HG03378 (cell line): ENCODE measurements around the gene IQSEC3.

ENCODE experiments used
- ATAC-seq: cut with Tn5 transposase; IDR thresholded peaks from one replicate; pipeline ENCODE4 v1.9.1; 2021; ENCODE audit warnings: mild to moderate bottlenecking, moderate library complexity; ENCODE audit not compliant: unreplicated experiment

The IQSEC3 gene

DNA sequence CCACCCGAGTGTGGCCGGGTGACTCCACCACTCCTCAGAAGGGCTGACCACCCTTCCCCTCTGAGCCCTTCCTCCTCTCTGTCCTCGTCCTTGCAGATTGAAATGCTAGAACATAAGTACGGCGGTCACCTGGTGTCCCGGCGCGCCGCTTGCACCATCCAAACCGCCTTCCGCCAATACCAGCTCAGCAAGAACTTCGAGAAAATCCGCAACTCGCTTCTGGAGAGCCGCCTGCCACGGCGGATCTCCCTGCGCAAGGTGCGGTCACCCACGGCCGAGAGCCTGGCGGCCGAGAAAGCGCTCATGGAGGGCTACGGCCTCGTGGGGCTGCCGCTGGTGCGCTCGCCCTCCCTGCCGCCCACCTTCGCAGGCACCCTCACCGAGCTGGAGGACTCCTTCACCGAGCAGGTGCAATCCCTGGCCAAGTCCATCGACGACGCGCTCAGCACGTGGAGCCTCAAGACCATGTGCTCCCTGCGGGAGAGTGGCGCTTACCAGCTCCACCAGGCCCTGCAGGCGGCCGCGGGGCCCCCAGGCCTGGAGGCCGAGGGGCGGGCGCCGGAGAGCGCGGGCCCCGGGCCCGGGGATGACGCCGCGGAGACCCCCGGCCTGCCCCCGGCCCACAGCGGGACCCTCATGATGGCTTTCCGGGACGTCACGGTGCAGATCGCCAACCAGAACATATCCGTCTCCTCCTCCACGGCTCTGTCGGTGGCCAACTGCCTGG, 71.8 kb downstream of the IQSEC3 start:
- ATAC-seq: no peak

DNA sequence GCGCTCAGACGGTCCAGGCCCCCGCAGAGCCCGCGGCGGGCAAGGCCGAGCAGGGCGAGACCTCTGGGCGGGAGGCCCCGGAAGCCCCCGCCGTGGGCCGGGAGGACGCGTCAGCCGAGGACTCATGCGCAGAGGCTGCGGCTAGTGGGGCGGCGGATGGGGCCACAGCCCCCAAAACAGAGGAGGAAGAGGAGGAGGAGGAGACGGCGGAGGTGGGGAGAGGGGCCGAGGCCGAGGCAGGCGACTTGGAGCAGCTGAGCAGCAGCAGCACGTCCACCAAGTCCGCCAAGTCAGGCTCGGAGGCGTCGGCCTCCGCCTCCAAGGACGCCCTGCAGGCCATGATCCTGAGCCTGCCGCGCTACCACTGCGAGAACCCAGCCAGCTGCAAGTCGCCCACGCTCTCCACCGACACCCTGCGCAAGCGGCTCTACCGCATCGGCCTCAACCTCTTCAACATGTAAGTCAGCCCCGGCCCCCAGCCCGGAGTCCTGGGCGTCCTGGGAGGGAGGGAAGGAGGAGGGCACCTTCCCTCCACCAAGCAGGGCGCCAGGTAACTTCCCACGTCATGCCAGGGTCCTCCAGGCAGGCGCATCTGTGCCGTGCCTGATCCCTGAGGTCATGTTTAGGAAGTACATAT, 72.4 kb downstream of the IQSEC3 start:
- no peak for ATAC-seq

DNA sequence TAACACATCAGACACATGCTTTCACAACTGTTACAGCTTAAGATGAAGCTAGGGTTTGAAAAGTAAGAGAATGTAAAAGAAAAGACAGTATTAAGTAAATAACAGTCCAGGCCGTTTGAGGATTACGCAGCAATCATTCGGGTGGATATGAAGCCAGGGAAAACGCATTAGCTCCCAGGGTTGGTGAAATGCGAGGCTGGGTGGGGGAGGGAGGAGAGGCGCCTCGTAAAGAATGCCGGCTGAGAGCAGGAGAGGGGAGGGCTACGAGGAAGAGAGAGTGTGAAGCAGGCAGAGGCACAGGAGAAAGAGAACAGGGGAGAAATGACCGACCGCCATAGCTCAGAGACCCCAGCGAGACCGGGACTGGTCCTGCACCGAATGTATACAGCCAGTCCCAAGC, 73.0 kb downstream of the IQSEC3 start:
- no peak for ATAC-seq

DNA sequence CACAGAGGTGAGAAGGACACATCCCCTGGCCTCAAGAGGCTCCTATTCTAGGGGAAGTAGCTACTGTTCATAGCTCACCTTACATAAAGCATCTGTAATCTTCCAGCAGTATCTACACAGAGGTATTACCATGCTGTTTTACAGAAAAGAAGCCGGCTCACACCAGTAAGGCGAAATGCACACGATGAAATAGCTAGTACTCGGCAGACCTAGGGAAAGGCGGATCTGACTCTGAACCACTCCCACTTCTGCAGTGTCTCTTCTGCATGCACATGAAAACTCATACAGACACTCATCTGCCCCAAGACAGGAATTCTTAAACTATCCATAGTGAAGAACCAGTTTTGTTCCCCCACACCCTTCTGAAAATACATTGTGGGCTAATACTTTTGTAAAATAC, 73.6 kb downstream of the IQSEC3 start:
- no peak for ATAC-seq

DNA sequence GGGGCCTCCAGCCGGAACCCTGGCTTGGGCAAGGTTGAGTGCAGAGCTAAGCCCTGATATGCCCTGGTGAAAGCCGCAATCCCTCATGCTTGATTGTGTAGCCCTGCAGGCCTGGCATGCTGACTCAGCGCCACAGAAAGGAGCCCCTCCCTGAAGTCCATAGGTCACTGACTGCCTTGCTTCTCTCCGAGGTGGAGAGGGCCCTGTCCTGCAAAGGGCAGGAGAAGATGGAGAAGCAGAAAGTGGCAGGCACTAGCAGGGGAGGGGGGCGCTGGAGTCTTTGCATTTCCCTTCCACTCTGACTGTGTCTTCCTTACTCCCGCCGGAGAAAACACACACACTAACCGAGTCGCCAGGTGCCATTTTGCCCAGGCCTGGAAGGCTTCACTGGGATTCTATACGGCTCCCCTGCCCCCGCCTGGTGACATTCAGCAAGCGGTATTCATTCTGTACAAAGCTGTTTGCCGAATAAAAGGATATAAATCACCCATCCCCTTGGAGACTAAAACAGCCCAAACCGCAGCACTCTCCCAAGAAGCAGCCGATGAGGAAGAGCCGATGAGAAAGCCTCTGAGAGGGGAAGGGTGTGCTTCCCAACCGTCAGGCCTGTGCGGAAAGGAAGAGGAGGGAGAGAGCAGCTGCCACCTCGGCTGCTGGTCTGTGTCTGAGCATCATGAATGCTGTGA, 77.5 kb downstream of the IQSEC3 start:
- ATAC-seq: no peak

DNA sequence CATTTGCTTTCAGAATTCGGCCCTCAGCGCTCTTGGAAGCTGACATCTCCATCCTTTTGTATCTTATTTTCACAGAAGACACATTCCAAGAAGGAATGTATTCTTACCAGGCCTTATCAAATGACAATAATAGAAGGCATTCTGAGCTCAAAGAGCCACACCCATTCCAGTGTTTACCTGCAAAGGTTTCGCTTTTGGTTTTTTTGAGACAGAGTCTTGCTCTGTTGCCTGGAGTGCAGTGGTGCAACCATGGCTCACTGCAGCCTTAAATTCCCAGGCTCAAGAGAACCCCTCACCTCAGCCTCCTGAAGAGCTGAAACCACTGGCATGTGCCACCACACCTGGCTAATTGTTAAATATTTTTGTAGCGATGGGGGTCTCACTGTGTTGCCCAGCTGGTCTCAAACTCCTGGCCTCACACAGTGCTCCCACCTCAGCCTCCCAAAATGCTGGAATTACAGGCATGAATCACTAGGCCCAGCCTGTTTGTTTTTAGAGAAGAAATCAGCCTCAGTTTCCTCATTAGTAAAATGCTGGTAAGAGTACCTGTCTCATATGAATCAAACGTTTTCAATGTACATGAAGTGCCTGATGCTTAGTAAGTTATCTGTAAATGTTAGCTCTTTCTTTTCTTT, 78.2 kb downstream of the IQSEC3 start:
- ATAC-seq: no peak

DNA sequence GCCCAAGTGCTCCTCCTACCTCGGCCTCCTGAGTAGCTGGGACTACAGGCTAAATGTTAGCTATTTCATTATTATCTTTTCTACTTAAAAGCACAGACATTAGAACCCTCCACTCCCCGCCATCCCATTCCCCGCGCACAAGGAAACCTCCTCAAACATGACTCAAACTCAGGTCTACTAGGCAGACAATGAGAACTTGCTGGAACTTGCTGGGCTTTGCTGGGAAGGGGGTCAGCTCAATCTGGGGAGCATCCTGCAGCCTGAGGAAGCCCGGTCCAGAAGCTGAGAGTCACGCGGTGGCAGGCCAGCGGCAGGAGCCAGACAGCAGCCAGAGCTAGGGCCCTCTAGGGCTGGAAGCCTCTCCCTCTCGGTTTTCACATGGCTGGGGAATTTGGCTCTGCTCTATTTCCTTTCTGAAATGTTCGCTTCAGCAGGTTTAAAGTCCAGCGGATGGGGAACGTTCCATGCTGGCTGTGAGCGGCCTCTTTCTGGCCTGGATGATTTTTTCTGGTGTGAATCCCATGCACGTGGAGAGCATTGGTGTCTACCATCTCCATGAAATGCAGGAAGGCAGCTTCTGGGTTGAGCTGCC, 78.9 kb downstream of the IQSEC3 start:
- no peak for ATAC-seq

DNA sequence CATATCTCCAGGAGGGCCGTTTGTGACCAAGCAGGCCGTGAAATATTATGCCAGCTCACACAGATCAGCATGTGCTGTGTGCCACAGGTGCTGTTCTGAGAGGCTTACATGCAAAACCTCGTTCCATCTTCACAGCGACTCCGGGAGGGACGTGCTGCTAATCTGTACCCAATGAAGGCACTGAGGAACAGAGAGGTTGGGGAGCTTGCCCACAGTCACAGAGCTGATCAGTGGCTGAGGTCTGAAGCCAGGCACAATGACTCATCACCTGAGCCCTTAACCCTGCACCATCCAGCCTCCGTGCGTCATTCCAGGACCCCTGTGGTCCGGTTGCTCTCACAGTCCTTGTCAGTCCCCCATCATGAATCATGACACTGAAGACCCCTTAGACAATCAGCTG, 80.7 kb downstream of the IQSEC3 start:
- no peak for ATAC-seq

DNA sequence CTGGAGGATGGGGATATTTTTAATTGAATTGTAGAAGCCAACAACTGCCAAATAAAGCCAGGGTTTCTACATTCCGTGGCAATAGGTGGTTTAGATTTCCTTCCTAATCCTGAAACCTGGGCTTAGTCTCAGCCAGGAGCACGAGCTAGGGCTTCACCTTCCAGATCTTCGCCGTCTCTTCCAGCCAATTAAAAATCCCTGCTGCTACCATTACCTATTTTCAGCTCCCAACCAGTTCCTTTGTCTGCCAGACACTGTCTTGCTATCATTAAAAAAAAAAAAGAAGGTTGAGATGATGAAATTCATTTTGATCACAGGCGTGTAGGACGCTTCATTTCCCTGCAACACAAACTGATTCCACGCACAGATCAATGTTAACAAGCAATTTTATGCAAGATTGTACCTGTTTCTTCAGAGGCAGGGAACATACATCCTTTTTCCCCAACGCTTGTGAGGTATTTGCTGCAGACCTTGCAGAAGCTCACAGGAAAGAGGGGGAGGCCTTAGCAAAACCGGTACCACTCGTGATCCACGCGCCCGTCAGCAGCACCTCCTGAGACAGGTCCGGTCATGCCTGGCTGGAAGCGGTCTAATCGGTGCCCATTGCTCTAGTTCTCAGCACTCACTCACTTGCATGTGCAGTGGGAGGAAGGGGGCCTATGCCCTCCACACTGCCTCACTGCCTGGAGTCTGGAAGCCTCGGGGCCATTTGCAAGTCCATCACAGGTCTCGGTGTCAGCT, 82.3 kb downstream of the IQSEC3 start:
- ATAC-seq: no peak

DNA sequence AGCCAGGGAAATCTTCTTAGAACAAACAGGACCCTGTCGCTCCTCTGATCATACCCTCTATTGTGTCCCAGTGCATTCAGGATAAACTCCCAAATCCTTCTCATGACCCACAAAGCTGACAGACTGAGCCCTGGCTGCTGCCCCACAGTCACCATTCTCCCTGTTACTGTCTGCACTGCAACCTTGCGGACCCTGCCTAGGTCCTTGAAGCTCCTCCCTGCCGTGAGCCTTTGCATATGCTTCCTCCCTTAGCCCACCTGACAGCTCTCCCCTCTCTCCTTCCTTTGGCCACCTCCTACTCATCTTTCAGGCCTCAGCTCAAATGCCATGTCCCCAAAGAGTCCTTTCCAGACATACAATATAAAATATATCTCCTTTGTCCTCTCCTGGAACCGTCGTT, 85.0 kb downstream of the IQSEC3 start:
- no peak for ATAC-seq

DNA sequence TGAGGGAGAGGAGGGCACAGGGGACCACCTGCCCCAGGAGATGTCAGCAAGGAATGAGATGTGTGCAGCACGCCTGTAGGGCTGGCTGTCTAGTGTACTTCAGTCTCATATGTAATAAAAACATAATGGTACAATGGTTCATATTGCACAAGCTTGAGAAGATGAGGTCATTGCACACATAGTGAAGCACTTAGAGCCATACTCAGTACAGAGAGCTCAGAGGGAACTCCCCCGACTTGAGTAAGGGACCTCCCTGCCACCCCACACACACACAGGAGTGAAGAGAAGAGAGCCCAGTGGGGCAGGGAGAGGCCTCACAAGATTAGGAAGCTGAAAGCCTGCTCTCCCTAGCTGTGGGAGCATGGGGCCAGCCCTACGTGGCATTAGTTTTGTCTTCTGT, 85.9 kb downstream of the IQSEC3 start:
- ATAC-seq: no peak

DNA sequence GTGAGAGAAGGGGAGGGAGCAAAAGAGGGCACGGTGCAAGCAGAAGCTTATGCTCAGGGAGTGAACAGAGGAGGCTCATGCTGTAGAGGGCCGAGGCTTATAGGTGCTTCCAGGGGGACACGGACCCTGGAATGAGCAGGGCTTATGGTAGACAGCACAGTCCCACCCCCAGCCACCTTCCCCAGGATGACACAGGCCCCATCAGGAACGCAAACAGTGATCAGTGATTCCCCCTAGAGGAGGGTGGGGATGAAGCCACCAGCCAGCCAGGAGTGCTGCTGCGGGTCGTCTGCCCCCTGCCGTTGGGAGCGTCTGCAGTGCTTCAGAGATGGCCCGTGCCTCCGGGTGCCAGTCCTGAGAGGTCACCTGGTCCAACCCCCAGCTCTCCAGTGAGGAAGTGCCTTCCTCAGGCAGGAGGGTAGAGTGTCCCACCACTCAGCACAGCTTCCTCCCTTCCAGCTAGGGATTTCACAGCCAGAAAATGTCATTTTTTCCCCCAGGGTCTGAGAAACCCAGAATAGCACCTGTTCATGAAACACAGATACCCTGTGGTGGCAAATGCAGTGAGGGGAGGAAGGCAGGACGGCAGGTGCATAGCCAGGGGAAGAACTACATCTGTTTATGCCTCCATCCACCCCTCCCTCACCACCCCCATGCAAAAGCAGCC, 86.6 kb downstream of the IQSEC3 start:
- no peak for ATAC-seq

DNA sequence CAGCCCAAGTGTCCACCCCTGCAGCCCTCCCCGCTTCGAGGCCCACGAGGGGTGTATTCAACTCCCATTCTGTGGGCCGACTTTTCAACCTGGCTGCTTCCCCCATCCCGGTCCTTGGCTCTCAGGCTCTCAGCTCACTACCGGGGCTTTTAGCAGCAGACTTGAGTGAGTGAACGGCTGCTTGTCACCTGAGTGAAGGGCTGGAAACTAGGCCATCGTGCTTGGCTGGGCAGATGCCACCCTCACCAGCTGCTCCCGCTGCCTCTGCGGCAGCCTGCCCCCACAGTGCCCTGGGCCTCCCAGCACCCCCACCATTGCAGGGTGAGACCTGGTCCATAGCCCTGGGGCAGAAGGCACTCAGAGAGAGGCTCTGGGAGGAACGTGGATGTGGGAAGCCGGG, 87.5 kb downstream of the IQSEC3 start:
- no peak for ATAC-seq

DNA sequence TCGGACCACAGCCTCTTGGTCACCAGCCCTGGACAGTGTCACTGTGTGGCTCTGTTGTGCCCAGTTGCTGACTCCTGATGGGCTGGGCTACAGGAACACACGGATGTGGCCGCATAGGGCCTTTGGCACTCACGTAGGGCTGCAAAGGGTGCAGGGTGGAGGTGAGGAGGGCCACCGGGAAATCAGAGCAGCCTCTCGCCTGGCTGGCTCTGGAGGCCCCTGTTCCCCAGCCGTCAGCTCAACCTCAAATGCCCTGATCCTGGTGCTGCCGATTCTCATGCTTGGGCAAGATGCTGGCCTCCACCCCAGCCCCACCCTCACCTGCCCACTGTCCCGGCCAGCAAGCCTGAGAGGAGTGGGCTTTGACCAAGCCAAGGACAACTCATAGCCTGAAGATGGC, 88.4 kb downstream of the IQSEC3 start:
- no peak for ATAC-seq

DNA sequence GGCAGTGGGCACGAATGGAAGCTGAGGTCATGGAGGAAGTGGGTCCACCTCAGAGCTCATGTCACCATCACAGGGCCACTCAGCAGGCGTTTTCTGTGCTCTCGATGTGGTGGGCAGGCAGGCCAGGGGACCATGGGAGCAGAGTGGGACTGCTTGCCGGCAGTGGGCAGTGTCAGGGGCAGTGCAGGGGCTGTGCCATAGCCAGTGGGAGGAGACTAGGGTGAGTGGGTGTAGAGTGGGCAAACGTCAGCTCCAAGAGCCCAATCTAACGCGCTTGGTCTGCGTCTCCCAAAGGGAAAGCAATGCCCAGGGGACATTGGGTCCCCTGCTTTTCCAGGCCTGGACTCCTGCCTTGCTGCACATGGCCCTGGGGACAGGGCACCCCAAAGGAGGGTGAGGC, 89.1 kb downstream of the IQSEC3 start:
- ATAC-seq: no peak

DNA sequence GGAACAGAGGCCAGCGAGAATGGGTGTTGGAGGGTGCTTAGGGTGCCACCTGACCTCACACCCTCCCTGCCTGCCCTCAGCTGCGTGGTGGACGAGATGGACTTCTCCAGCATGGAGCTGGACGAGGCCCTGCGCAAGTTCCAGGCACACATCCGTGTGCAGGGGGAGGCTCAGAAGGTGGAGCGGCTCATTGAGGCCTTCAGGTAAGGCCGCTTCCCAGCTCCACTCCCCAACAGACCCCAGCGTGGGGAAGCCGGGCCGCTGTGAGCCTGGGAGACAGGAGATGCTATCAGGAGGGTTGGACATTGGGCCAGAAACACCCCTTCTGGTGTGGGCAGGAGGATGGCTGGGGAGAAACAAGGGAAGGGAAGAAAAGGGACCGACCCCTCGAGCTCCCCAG, 90.4 kb downstream of the IQSEC3 start:
- ATAC-seq: no peak

DNA sequence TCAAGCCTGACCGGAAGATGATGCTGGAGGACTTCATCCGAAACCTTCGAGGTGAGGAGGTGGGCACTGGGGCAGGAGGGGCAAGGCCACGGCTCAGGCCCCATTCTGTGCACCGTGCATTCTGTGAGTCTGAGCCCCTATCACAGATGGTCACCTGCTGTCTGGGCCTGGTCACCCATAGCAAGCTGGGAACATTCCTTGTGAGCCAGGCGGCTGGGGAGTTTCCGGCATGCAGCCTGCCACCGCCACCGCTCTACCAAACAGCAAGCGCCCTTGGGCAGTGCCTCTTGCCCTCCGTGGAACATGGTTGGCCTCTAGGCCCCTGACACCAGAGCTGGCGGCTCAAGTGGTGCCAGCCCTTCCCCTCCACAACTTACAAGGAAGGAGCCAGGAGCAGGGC, 91.1 kb downstream of the IQSEC3 start:
- ATAC-seq: no peak

DNA sequence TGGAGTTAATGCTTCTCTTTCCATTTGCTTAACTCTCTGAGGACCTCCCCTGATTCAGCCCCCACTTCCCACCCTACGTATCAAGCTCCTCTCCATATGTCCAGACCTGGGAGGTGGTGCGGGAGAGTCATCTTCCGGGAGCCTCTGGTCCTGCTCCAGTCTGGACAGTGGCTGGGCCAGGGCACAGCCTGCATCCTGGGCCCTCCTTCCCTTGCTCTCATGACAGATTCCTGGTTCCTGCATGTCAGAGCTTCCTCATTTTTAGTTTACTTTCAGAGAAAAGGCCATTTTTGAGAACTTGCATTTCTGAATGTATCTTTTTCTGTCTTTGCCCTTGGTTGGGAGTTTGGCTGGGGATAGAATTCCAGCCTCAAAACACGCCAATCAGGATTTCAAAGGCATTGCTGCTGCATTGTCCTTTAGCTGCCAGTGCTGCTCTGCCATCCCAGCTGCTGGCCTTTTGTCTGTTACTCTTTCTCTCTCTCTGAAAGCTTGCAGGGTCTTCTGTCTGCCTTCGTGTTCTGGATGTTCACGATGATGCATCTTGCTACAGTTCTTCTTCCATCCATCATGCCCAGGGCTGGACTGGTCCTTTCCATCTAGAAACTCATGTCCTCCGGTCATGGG, 92.7 kb downstream of the IQSEC3 start:
- ATAC-seq: no peak

DNA sequence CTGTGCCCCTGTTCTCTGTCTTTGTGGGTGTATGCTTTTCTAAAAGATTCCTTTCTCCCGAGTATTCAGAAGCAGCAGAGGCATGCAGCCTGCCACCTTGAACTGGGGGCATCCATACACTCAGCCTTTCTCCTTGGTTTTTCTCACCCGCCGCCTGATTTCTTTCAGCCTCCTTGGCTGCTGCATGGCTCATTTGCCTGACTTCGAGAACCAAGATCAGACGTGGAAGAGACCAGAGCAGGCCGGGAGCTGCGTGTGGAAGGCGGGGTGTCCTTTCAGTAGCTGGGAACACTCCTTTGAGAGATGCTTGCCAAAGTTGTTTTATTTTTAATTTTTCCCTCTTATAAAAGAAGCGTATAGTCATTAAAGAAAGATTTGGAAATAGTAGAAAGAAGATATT, 94.3 kb downstream of the IQSEC3 start:
- ATAC-seq: no peak

DNA sequence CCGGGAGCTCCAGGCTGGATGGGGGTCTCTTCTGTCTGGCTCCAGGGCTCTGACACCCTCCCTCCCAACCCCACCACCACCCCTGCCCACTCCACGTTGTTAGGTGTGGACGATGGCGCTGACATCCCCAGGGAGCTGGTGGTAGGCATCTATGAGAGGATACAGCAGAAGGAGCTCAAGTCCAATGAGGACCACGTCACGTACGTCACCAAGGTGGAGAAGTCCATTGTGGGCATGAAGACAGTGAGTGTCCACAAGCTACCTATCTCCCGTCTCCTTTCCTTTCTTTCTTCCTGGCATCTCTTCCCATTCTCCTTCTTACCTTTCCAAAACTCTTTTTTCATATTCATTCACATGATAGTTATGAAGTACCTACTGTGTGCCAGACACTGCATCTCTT, 95.3 kb downstream of the IQSEC3 start:
- no peak for ATAC-seq
